Endodermal cell (in vitro differentiated cells): ENCODE measurements around the gene CDH13. TPM values are rescaled to one million over a fixed set of nuclear protein-coding genes. Genes with fewer than 3 reads are reported as not detected.

Experiments used
- DNase-seq: peaks from one replicate; pipeline ENCODE4 v3.0.0-alpha.2; 2017
- H3K27ac ChIP-seq: 2 replicates; pipeline ENCODE4 v1.5.1; 2013; ENCODE audit warnings: mild to moderate bottlenecking, low read depth, low read length, moderate library complexity
- H3K27me3 ChIP-seq: 2 replicates; pipeline ENCODE4 v1.6.1; 2013; ENCODE audit warnings: mild to moderate bottlenecking, low read length, moderate library complexity; ENCODE audit not compliant: insufficient read depth, control insufficient read depth, poor library complexity, severe bottlenecking
- H3K36me3 ChIP-seq: 2 replicates; pipeline ENCODE4 v1.7.0; 2013; ENCODE audit warnings: mild to moderate bottlenecking, low read length, moderate library complexity; ENCODE audit not compliant: control insufficient read depth, insufficient read depth
- H3K4me1 ChIP-seq: one replicate; pipeline ENCODE4 v1.7.0; 2013; ENCODE audit warnings: low read length; ENCODE audit not compliant: control insufficient read depth, insufficient read depth
- H3K4me3 ChIP-seq: 2 replicates; pipeline ENCODE4 v1.5.1; 2013; ENCODE audit warnings: mild to moderate bottlenecking, low read length, moderate library complexity
- H3K9ac ChIP-seq: 2 replicates; pipeline ENCODE4 v1.6.1; 2013; ENCODE audit warnings: mild to moderate bottlenecking, low read length, moderate library complexity; ENCODE audit not compliant: poor library complexity, severe bottlenecking; ENCODE audit errors: extremely low read depth
- H3K9me3 ChIP-seq: 2 replicates; pipeline ENCODE4 v1.6.1; 2013; ENCODE audit warnings: mild to moderate bottlenecking, low read length, moderate library complexity; ENCODE audit not compliant: control insufficient read depth
- H3K27ac Mint-ChIP-seq: 2 replicates; pipeline ENCODE4 v1.8.0; 2020; ENCODE audit warnings: mixed read lengths
- H3K27me3 Mint-ChIP-seq: 2 replicates; pipeline ENCODE4 v1.8.0; 2021; ENCODE audit warnings: mild to moderate bottlenecking, mixed read lengths; ENCODE audit not compliant: insufficient read depth
- H3K36me3 Mint-ChIP-seq: 2 replicates; pipeline ENCODE4 v1.8.0; 2020; ENCODE audit warnings: low read depth, mixed read lengths
- H3K4me1 Mint-ChIP-seq: 2 replicates; pipeline ENCODE4 v1.8.0; 2020; ENCODE audit warnings: mixed read lengths
- H3K4me3 Mint-ChIP-seq: 2 replicates; pipeline ENCODE4 v1.8.0; 2020; ENCODE audit warnings: mild to moderate bottlenecking, moderate library complexity, mixed read lengths
- H3K9me3 Mint-ChIP-seq: 2 replicates; pipeline ENCODE4 v1.8.0; 2020; ENCODE audit warnings: mild to moderate bottlenecking, mixed read lengths
- WGBS, 2 experiments: methylation state at CpG; one replicate each; pipeline versions ENCODE4 v1.1.5 to v1.1.7; 2013; ENCODE audit warnings: missing lambda C conversion rate in 2 of 2, mixed read lengths in 1 of 2; ENCODE audit not compliant: insufficient coverage in 1 of 2, insufficient read length in 1 of 2; 5-methylcytosine and 5-hydroxymethylcytosine counted together
- total RNA-seq, 2 donors: library from RNA; stranded (reverse); fragmentation: NEBNext Ultra II Directional in 1 of 2; extraction: Animal tissue kit (Norgen Biotek cat#: 25700) in 1 of 2; gene quantifications; 2 replicates in 1 of 2; 3 replicates in 1 of 2; pipeline ENCODE4 v1.2.1, GENCODE V29; 2021
- TF ChIP-seq, protein P1 (sequence below): fragments of 200-600 bp; sonication (generic); conservative IDR thresholded peaks from 2 replicates; pipeline ENCODE4 v1.5.0; 2021; ENCODE audit warnings: antibody characterized with exemption, mild to moderate bottlenecking

CDH13 gene
- total RNA-seq, 2 donors from 2014 or later: 0.86 to 1.8 TPM

DNA sequence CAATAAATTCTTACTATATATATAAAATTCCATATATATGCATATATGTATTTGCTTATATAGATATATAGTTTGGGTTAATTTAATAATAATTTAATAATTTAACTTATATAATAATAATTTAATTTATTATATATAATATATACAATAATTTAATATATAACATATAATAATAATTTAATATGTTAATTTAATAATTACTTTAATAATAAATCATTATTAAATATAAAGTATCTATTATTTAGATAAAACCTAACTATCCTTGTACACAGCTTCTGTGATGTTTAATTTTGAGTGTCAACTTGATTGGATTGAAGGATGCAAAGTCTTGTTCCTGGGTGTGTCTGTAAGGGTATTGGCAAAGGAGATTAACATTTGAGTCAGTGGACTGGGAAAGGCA is 40.6 kb upstream of the CDH13 start:
- Histone ChIP-seq H3K9ac (no peak overlapping the region), H3K4me3 (no peak overlapping the region), H3K4me1 (peaks cover 3% of the 10 kb centered on the region), H3K27ac (no peak overlapping the region), H3K36me3 (no peaks in the 10 kb centered on the region), H3K27me3 (no peaks in the 10 kb centered on the region), H3K9me3 (no peaks in the 10 kb centered on the region)
- no peak overlapping the region for H3K4me3 Mint-ChIP-seq
- DNase-seq: no peak
- H3K27me3 Mint-ChIP-seq: peaks cover 3% of the 10 kb centered on the region
- no peaks in the 10 kb centered on the region for H3K9me3 Mint-ChIP-seq
- no peaks in the 10 kb centered on the region for H3K36me3 Mint-ChIP-seq
- H3K4me1 Mint-ChIP-seq: no peaks in the 10 kb centered on the region
- no peak overlapping the region for H3K27ac Mint-ChIP-seq
- TF ChIP-seq, protein P1, sequence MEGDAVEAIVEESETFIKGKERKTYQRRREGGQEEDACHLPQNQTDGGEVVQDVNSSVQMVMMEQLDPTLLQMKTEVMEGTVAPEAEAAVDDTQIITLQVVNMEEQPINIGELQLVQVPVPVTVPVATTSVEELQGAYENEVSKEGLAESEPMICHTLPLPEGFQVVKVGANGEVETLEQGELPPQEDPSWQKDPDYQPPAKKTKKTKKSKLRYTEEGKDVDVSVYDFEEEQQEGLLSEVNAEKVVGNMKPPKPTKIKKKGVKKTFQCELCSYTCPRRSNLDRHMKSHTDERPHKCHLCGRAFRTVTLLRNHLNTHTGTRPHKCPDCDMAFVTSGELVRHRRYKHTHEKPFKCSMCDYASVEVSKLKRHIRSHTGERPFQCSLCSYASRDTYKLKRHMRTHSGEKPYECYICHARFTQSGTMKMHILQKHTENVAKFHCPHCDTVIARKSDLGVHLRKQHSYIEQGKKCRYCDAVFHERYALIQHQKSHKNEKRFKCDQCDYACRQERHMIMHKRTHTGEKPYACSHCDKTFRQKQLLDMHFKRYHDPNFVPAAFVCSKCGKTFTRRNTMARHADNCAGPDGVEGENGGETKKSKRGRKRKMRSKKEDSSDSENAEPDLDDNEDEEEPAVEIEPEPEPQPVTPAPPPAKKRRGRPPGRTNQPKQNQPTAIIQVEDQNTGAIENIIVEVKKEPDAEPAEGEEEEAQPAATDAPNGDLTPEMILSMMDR: no peak

DNA sequence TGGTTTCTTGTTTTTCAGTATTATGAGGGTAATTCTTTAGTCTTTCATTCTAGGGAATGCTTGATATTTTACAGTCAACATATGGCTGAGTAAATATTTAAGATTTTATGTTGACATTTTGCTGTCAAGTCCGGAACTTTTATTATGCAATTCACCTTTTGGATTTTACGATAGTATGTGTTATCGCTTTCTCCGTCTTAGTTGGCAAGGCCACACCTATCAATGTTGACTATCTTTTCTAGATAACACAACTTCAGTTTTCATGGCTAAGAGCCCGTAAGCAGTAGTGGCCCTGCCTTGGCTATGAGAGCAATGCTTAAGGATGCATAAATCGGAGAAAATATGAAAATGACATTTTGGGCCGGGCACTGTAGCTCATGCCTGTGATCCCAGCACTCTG is 39.5 kb upstream of the CDH13 start:
- no peaks in the 10 kb centered on the region for H3K4me1 Mint-ChIP-seq
- Histone ChIP-seq H3K9me3 (no peaks in the 10 kb centered on the region), H3K36me3 (no peaks in the 10 kb centered on the region), H3K4me1 (peaks cover 3% of the 10 kb centered on the region), H3K9ac (no peak overlapping the region), H3K4me3 (no peak overlapping the region), H3K27ac (no peak overlapping the region), H3K27me3 (no peaks in the 10 kb centered on the region)
- H3K4me3 Mint-ChIP-seq: no peak overlapping the region
- WGBS, 2 experiments: 97 to 99% methylated on average over 6 to 7 of the region's 7 CpGs
- no peaks in the 10 kb centered on the region for H3K9me3 Mint-ChIP-seq
- H3K27me3 Mint-ChIP-seq: no peaks in the 10 kb centered on the region
- H3K27ac Mint-ChIP-seq: no peak overlapping the region
- no peaks in the 10 kb centered on the region for H3K36me3 Mint-ChIP-seq
- TF ChIP-seq, protein P1: no peak
- DNase-seq: no peak

DNA sequence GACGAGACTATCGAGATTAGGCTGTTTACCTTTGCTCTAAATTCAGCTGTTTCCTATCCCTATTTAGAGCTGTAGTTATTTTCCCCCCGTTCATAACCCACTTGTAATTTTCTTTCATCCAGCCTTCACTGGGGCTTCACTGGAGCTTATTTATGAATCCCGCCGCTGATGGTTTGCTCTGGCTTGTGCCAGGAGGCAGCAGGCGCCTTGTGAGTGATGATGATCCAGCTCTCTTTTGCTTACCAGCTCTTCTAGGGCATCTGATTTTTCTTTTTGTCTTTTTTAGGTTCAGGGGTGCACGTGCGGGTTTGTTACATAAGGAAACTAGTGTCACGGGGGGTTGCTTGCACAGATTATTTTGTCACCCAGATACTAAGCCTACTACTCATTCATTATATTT is 37.4 kb upstream of the CDH13 start:
- H3K27ac Mint-ChIP-seq: no peak overlapping the region
- no peaks in the 10 kb centered on the region for H3K27me3 Mint-ChIP-seq
- H3K27ac ChIP-seq: no peak overlapping the region
- no peaks in the 10 kb centered on the region for H3K9me3 ChIP-seq
- H3K4me1 ChIP-seq: peaks cover 3% of the 10 kb centered on the region
- no peak overlapping the region for H3K9ac ChIP-seq
- no peak for DNase-seq
- no peaks in the 10 kb centered on the region for H3K36me3 ChIP-seq
- no peaks in the 10 kb centered on the region for H3K9me3 Mint-ChIP-seq
- no peaks in the 10 kb centered on the region for H3K4me1 Mint-ChIP-seq
- 92 to 100% methylated on average over 6 to 9 of the region's 9 CpGs for WGBS, 2 experiments
- no peak overlapping the region for H3K4me3 Mint-ChIP-seq
- no peak overlapping the region for H3K4me3 ChIP-seq
- H3K27me3 ChIP-seq: no peaks in the 10 kb centered on the region
- no peaks in the 10 kb centered on the region for H3K36me3 Mint-ChIP-seq
- TF ChIP-seq, protein P1: no peak
